HepG2 (cell line): ENCODE measurements around the gene ZC3H18. TPM values are rescaled to one million over a fixed set of nuclear protein-coding genes. Genes with fewer than 3 reads are reported as not detected.

Source experiments
- CBX5 ChIP-seq: sonication (generic); formaldehyde crosslinking; IDR thresholded peaks from 2 replicates; pipeline ENCODE4 v1.4.0; 2020; ENCODE audit warnings: missing genetic modification reagents, borderline replicate concordance
- KDM3A ChIP-seq: IDR thresholded peaks from 2 replicates; pipeline ENCODE4 v1.6.1; 2018; ENCODE audit warnings: low read depth, missing compliant biosample characterization
- NRL ChIP-seq: sonication (generic); formaldehyde crosslinking; IDR thresholded peaks from 2 replicates; pipeline ENCODE4 v1.5.0; 2020; ENCODE audit warnings: missing genetic modification reagents, mild to moderate bottlenecking, moderate library complexity, borderline replicate concordance
- REL ChIP-seq: sonication (generic); formaldehyde crosslinking; conservative IDR thresholded peaks from 2 replicates; pipeline ENCODE4 v1.8.0; 2022; ENCODE audit warnings: mild to moderate bottlenecking, missing genetic modification reagents, moderate library complexity
- TP53 ChIP-seq: sonication (generic); formaldehyde crosslinking; conservative IDR thresholded peaks from 2 replicates; pipeline ENCODE4 v1.4.0; 2020; ENCODE audit warnings: missing genetic modification reagents
- ZNF17 ChIP-seq: sonication (generic); formaldehyde crosslinking; IDR thresholded peaks from 2 replicates; pipeline ENCODE4 v1.5.0; 2020; ENCODE audit warnings: mild to moderate bottlenecking, missing genetic modification reagents
- ZNF234 ChIP-seq: sonication (generic); formaldehyde crosslinking; conservative IDR thresholded peaks from 2 replicates; pipeline ENCODE4 v1.5.1; 2020; ENCODE audit warnings: mild to moderate bottlenecking, missing genetic modification reagents
- polyA plus RNA-seq, 8 experiments: library from polyadenylated mRNA; depleted of rRNA in 3 of 8; stranded (reverse) in 7 of 8; unstranded in 1 of 8; fragments of >200 nt; fragmentation: Illumina TruSeq in 4 of 8; extraction: Trizol in 4 of 8; gene quantifications; 2 replicates each; pipeline versions ENCODE4 v1.2.1 to v1.2.3, GENCODE V29; 2011 to 2016; ENCODE audit warnings: low read depth in 4 of 8, missing spikeins in 1 of 8, mixed read lengths in 1 of 8; ENCODE audit not compliant: insufficient read depth in 1 of 8
- total RNA-seq, 5 experiments: library from RNA; depleted of rRNA; stranded (reverse); fragments of >200 nt; fragmentation: Illumina TruSeq; extraction: Trizol; gene quantifications; 2 replicates each; pipeline ENCODE4 v1.2.3, GENCODE V29; 2016; ENCODE audit warnings: low read depth in 1 of 5
- TF ChIP-seq, protein P1 (sequence below): IDR thresholded peaks from 2 replicates; pipeline ENCODE4 v1.6.1; 2016; ENCODE audit warnings: control low read depth
- TF ChIP-seq, protein P2 (sequence below): sonication (generic); formaldehyde crosslinking; IDR thresholded peaks from 2 replicates; pipeline ENCODE4 v1.4.0; 2020; ENCODE audit warnings: missing genetic modification reagents; ENCODE audit errors: not compliant biosample characterization
- TF ChIP-seq, protein P3 (sequence below): sonication (generic); formaldehyde crosslinking; IDR thresholded peaks from 2 replicates; pipeline ENCODE4 v1.8.1; 2023; ENCODE audit warnings: missing genetic modification reagents, inconsistent platforms, borderline replicate concordance
- TF ChIP-seq, protein P4 (sequence below): sonication (generic); formaldehyde crosslinking; IDR thresholded peaks from 2 replicates; pipeline ENCODE4 v1.4.0; 2020; ENCODE audit warnings: missing genetic modification reagents, borderline replicate concordance
- TF ChIP-seq, protein P5 (sequence below): IDR thresholded peaks from 2 replicates; pipeline ENCODE4 v1.6.1; 2016; ENCODE audit warnings: missing biosample characterization, missing genetic modification reagents, low read depth
- TF ChIP-seq, protein P6 (sequence below): sonication (generic); formaldehyde crosslinking; conservative IDR thresholded peaks from 2 replicates; pipeline ENCODE4 v1.4.0; 2020; ENCODE audit warnings: mild to moderate bottlenecking, missing genetic modification reagents, moderate library complexity
- TF ChIP-seq, protein P7 (sequence below): sonication (generic); formaldehyde crosslinking; IDR thresholded peaks from 2 replicates; pipeline ENCODE4 v1.4.0; 2020; ENCODE audit warnings: missing genetic modification reagents

ZC3H18 gene
- total and polyA plus RNA-seq, 2 of the 13 experiments (the other 11 are each of a cell fraction or from before 2014, with no cell fraction given), result 11.2 to 27.4 TPM

DNA sequence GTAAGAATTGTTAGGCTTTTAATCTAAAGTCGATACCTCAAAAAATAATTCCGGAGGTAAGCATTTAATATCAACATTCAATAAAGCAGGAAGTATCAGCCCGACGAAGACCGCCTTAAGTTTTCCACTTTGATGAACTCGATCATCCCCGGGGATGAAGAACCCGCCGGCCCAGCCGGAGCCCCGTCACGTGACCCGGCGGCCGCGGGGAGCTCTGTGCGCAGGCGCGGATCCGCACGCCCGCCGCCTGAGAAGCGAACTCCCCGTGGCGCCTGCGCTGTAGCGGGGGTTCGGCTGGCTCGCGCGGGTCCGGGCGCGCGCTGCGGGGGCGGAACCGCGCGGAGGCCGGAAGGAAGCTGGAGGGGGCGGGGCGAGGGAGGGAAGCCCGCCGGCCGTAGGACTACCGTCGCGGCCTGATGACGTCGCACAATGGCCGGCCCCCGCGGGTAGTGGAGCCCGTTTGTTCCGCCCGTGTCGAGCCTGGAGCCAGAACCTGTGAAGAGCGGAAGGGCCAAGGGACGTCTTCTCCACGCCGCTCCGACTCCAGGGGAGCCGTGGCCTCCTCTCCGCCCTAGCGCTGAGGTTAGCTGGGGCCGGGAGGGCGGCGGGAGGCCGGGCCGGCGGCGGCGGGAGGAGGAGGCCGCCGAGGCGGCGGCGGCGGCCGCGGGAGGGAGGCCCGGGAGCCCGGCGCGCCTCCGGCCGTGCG, at the start of gene ZC3H18 (continued):
- TF ChIP-seq, protein P1, sequence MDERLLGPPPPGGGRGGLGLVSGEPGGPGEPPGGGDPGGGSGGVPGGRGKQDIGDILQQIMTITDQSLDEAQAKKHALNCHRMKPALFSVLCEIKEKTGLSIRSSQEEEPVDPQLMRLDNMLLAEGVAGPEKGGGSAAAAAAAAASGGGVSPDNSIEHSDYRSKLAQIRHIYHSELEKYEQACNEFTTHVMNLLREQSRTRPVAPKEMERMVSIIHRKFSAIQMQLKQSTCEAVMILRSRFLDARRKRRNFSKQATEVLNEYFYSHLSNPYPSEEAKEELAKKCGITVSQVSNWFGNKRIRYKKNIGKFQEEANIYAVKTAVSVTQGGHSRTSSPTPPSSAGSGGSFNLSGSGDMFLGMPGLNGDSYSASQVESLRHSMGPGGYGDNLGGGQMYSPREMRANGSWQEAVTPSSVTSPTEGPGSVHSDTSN (CRISPR knock-in tag), result no peak
- TF ChIP-seq, protein P2, sequence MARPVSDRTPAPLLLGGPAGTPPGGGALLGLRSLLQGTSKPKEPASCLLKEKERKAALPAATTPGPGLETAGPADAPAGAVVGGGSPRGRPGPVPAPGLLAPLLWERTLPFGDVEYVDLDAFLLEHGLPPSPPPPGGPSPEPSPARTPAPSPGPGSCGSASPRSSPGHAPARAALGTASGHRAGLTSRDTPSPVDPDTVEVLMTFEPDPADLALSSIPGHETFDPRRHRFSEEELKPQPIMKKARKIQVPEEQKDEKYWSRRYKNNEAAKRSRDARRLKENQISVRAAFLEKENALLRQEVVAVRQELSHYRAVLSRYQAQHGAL (CRISPR knock-in tag), result no peak
- TF ChIP-seq, protein P3, sequence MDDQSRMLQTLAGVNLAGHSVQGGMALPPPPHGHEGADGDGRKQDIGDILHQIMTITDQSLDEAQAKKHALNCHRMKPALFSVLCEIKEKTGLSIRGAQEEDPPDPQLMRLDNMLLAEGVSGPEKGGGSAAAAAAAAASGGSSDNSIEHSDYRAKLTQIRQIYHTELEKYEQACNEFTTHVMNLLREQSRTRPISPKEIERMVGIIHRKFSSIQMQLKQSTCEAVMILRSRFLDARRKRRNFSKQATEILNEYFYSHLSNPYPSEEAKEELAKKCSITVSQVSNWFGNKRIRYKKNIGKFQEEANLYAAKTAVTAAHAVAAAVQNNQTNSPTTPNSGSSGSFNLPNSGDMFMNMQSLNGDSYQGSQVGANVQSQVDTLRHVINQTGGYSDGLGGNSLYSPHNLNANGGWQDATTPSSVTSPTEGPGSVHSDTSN (CRISPR knock-in tag), result no peak
- TF ChIP-seq, protein P4, sequence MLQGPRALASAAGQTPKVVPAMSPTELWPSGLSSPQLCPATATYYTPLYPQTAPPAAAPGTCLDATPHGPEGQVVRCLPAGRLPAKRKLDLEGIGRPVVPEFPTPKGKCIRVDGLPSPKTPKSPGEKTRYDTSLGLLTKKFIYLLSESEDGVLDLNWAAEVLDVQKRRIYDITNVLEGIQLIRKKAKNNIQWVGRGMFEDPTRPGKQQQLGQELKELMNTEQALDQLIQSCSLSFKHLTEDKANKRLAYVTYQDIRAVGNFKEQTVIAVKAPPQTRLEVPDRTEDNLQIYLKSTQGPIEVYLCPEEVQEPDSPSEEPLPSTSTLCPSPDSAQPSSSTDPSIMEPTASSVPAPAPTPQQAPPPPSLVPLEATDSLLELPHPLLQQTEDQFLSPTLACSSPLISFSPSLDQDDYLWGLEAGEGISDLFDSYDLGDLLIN (CRISPR knock-in tag), result 0 out of 2 replicates have a peak, but pooled peaks have one; percentile 76
- TF ChIP-seq TP53 (CRISPR knock-in tag), result no peak
- peak; percentile 24; the same call in 1 of the 2 replicates for TF ChIP-seq KDM3A (CRISPR knock-in tag)
- TF ChIP-seq REL (CRISPR knock-in tag), result peak; percentile 84; the same call in 1 of the 2 replicates
- TF ChIP-seq, protein P5, sequence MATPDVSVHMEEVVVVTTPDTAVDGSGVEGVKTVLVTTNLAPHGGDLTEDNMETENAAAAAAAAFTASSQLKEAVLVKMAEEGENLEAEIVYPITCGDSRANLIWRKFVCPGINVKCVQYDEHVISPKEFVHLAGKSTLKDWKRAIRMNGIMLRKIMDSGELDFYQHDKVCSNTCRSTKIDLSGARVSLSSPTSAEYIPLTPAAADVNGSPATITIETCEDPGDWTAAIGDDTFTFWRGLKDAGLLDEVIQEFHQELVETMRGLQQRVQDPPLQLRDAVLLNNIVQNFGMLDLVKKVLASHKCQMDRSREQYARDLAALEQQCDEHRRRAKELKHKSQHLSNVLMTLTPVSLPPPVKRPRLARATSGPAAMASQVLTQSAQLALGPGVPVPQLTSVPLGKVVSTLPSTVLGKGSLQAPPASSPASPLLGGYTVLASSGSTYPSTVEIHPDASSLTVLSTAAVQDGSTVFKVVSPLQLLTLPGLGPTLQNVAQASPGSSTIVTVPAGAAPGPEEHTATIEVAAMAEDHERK (CRISPR knock-in tag), result peak; percentile 48; the same call in 1 of the 2 replicates
- TF ChIP-seq, protein P6, sequence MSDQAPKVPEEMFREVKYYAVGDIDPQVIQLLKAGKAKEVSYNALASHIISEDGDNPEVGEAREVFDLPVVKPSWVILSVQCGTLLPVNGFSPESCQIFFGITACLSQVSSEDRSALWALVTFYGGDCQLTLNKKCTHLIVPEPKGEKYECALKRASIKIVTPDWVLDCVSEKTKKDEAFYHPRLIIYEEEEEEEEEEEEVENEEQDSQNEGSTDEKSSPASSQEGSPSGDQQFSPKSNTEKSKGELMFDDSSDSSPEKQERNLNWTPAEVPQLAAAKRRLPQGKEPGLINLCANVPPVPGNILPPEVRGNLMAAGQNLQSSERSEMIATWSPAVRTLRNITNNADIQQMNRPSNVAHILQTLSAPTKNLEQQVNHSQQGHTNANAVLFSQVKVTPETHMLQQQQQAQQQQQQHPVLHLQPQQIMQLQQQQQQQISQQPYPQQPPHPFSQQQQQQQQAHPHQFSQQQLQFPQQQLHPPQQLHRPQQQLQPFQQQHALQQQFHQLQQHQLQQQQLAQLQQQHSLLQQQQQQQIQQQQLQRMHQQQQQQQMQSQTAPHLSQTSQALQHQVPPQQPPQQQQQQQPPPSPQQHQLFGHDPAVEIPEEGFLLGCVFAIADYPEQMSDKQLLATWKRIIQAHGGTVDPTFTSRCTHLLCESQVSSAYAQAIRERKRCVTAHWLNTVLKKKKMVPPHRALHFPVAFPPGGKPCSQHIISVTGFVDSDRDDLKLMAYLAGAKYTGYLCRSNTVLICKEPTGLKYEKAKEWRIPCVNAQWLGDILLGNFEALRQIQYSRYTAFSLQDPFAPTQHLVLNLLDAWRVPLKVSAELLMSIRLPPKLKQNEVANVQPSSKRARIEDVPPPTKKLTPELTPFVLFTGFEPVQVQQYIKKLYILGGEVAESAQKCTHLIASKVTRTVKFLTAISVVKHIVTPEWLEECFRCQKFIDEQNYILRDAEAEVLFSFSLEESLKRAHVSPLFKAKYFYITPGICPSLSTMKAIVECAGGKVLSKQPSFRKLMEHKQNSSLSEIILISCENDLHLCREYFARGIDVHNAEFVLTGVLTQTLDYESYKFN (CRISPR knock-in tag), result no peak
- TF ChIP-seq, protein P7, sequence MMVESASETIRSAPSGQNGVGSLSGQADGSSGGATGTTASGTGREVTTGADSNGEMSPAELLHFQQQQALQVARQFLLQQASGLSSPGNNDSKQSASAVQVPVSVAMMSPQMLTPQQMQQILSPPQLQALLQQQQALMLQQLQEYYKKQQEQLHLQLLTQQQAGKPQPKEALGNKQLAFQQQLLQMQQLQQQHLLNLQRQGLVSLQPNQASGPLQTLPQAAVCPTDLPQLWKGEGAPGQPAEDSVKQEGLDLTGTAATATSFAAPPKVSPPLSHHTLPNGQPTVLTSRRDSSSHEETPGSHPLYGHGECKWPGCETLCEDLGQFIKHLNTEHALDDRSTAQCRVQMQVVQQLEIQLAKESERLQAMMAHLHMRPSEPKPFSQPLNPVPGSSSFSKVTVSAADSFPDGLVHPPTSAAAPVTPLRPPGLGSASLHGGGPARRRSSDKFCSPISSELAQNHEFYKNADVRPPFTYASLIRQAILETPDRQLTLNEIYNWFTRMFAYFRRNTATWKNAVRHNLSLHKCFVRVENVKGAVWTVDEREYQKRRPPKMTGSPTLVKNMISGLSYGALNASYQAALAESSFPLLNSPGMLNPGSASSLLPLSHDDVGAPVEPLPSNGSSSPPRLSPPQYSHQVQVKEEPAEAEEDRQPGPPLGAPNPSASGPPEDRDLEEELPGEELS (CRISPR knock-in tag), result no peak
- TF ChIP-seq NRL (CRISPR knock-in tag), result peak; percentile 66
- TF ChIP-seq ZNF17 (CRISPR knock-in tag), result no peak
- TF ChIP-seq ZNF234 (CRISPR knock-in tag), result peak; percentile 80; the same call in 1 of the 2 replicates
- no peak for TF ChIP-seq CBX5 (CRISPR knock-in tag)
